ENCODE data around the gene TRAK2. TPM values are rescaled to one million over a fixed set of nuclear protein-coding genes. Genes with fewer than 3 reads are reported as not detected.

Gene TRAK2
- total and polyA plus RNA-seq, 2 of the 13 experiments (the other 11 are each of a cell fraction or from before 2014, with no cell fraction given) = 7.7 to 21.0 TPM

GRCh38 chr2:201451292-201452057 lies at the start of gene TRAK2, which contains the start of gene STRADB (continued):
- TF ChIP-seq LRRFIP1 (CRISPR knock-in tag; conservative IDR thresholded peaks at IDR 0.05) = no peak
- TF ChIP-seq SP5 (CRISPR knock-in tag; IDR thresholded peaks at IDR 0.05; ENCODE audit: borderline replicate concordance, low read depth) = peak; percentile 73; the same call in 1 of the 2 replicates
- peak; percentile 39; the same call in 1 of the 2 replicates for TF ChIP-seq ZNF160 (CRISPR knock-in tag; IDR thresholded peaks at IDR 0.05)
- peak; percentile 94; the same call in 1 of the 2 replicates for TF ChIP-seq KDM5A (IDR thresholded peaks at IDR 0.05; ENCODE audit: borderline replicate concordance, low read length)
- TF ChIP-seq SKI (IDR thresholded peaks at IDR 0.05; ENCODE audit: partially characterized antibody) = no peak
- TF ChIP-seq IKZF5 (CRISPR knock-in tag; IDR thresholded peaks at IDR 0.05) = peak; percentile 89
- no peak for TF ChIP-seq CHD2 (IDR thresholded peaks at IDR 0.05; ENCODE audit: low read depth, low read length)
- no peak for TF ChIP-seq ZMYM2 (CRISPR knock-in tag; IDR thresholded peaks at IDR 0.05)
- no peak for TF ChIP-seq ATAD3A (CRISPR knock-in tag; IDR thresholded peaks at IDR 0.05)
- peak; percentile 27 for TF ChIP-seq STAG1 (CRISPR knock-in tag; IDR thresholded peaks at IDR 0.05)
- peak; percentile 81; the same call in 1 of the 2 replicates for TF ChIP-seq CBX5 (CRISPR knock-in tag; IDR thresholded peaks at IDR 0.05; ENCODE audit: borderline replicate concordance)
- no peak; the same call in 1 of the 2 replicates for TF ChIP-seq ZNF746 (CRISPR knock-in tag; IDR thresholded peaks at IDR 0.05)
- TF ChIP-seq ARNT (IDR thresholded peaks at IDR 0.05) = no peak
- peak; percentile 64; the same call in 1 of the 2 replicates for TF ChIP-seq ZNF589 (CRISPR knock-in tag; conservative IDR thresholded peaks at IDR 0.05)
- peak; percentile 80 for TF ChIP-seq ZNF124 (CRISPR knock-in tag; IDR thresholded peaks at IDR 0.05)
- TF ChIP-seq NR2F1 (CRISPR knock-in tag; IDR thresholded peaks at IDR 0.05) = peak; percentile 49 to 69; a peak in 3 of 4 replicates
- peak; percentile 81; the same call in 1 of the 2 replicates for TF ChIP-seq ZNF276 (CRISPR knock-in tag; IDR thresholded peaks at IDR 0.05; ENCODE audit: low read depth)
- no peak; the same call in 1 of the 2 replicates for TF ChIP-seq ZNF800 (CRISPR knock-in tag; IDR thresholded peaks at IDR 0.05)
- peak in 1 of 2 experiments; percentile 78; a peak in 2 of 4 replicates for TF ChIP-seq ATF4 (CRISPR knock-in tag; IDR thresholded peaks at IDR 0.05)
- TF ChIP-seq ZFP62 (CRISPR knock-in tag; IDR thresholded peaks at IDR 0.05) = peak; percentile 93
- no peak for TF ChIP-seq RFX1 (IDR thresholded peaks at IDR 0.05)
- no peak for TF ChIP-seq TCF7 (IDR thresholded peaks at IDR 0.05; ENCODE audit: low read depth)

Measured in HepG2 (cell line).